GM20000 (cell line): ENCODE data around the gene PDZK1.

ENCODE experiments used
- DNase-seq: peaks from one replicate; pipeline ENCODE4 v3.0.0; 2012; ENCODE audit warnings: low spot score
- TF ChIP-seq, protein P1 (sequence below): IDR thresholded peaks from 2 replicates; pipeline ENCODE4 v1.5.1; 2012; ENCODE audit warnings: mild to moderate bottlenecking, control low read depth; ENCODE audit errors: extremely low read depth, missing control alignments

The PDZK1 gene

DNA sequence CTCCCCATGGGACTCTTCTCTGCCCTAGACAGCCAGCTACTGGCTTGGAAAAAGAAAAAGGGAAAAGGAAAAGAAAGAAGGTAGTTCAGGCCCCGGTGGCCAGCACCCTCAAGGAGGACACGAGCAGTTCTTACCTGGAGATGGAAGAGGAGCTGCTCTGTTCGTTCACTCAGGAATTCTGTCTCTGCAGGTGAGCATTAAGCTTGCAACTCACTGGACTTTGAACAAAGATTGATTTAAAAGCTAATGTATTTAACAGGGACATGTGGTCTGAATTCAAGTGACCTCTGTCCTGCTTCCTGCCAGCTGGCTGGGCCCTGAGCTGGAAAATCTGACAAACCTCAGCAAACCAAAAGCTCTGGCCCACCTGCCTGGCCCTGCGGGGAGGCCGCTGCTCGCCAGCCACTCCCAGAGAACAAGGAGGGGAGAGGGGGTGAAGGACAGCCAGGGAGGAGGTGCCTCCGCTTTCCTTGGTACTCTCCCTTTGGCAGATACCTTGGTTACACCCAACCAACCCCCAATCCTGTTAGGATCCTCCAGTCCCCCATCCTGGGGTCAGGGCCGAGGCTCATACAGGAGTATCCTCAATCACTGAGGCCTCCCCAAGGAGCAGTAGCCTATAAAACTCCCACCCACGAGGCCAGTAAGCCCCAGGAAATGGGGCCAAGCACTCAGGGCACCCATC, at the start of gene PDZK1:
Gene PDZK1, minus strand, starts transcription at position 186 of the 685 bp plus-strand sequence. CDS start 19,347 bp downstream, outside the sequence.
- TF ChIP-seq, protein P1, sequence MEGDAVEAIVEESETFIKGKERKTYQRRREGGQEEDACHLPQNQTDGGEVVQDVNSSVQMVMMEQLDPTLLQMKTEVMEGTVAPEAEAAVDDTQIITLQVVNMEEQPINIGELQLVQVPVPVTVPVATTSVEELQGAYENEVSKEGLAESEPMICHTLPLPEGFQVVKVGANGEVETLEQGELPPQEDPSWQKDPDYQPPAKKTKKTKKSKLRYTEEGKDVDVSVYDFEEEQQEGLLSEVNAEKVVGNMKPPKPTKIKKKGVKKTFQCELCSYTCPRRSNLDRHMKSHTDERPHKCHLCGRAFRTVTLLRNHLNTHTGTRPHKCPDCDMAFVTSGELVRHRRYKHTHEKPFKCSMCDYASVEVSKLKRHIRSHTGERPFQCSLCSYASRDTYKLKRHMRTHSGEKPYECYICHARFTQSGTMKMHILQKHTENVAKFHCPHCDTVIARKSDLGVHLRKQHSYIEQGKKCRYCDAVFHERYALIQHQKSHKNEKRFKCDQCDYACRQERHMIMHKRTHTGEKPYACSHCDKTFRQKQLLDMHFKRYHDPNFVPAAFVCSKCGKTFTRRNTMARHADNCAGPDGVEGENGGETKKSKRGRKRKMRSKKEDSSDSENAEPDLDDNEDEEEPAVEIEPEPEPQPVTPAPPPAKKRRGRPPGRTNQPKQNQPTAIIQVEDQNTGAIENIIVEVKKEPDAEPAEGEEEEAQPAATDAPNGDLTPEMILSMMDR = no peak
- no peak for DNase-seq

DNA sequence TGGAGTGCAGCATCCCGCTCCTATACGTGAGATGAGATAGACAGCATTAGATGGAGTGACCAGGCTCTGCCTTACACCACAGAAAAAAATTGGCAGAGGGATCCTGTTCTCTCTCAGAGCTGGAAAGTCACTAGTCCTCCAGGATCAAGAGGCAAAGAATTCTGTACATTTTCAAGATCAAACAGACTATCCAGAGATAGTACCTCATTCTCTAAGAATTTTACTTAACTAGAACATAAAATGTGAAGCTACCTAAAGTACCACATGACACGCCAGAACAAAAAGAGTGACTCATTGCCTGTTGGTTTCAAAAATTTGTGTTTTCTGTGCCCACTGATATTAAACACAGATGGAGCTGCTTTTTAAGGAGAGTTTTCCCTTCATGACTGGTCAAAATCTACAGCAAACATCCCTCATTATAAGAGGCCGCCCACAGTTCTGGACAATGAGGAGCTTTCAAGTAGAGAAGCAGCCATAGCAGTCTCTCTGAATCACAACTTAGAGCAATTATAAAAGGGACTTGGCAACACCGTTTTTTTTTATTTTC, 44.4 kb upstream of the PDZK1 start:
- DNase-seq = no peak
- TF ChIP-seq, protein P1 = no peak

- no peak for DNase-seq
- TF ChIP-seq, protein P1 = no peak
These were observed 43.3 kb upstream of the PDZK1 start for GRCh38 chr1:145750426-145750825.

- no peak for DNase-seq
- TF ChIP-seq, protein P1 = no peak
These were observed 40.5 kb upstream of the PDZK1 start for GRCh38 chr1:145747398-145748247.

DNA sequence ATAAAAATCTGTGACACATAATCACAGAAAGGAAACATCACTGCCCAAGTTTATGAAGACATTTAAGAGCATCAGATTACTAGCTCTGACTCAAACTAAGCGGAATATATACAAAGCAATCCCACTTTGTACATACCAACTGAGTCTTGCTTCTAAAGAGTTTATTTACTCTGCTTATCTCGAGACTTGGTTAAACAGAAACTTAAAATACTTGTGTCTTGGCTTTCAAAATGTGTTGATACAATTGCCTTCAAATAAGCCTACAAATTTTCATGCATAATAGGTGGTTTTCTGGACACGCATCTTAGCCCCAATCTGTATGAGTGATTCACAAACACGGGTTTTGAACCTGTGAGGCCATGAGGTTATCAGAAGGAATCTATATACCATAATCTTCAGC, 33.1 kb upstream of the PDZK1 start:
- TF ChIP-seq, protein P1 = no peak
- DNase-seq = no peak

DNA sequence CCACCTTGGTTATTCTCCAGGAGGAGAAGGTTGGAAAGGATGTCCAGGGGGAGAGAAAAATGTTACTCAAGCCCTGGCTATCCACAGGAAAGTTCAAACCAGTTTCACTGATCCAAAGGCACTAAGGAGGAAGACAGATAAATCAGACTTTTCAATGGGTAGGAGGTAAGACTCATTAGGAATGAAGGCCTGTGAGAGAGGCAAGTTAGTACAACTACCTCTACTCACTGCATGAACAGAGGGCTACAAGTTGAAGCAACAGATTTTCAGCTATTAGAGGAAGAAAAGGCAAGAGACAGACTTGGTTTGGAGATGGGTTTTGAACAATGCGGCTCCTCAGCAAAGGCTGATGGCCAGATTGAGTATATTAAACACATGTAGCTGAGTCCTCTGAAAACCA, 29.0 kb upstream of the PDZK1 start:
- no peak for DNase-seq
- TF ChIP-seq, protein P1 = no peak

- TF ChIP-seq, protein P1 = no peak
- DNase-seq = no peak
These were observed 23.7 kb upstream of the PDZK1 start for GRCh38 chr1:145730900-145731299.
